Thoracic aorta (tissue), 2 donors: ENCODE measurements around the gene MIGA1. TPM values are rescaled to one million over a fixed set of nuclear protein-coding genes. Genes with fewer than 3 reads are reported as not detected.
A peak's percentile ranks its signal among the peaks of the same experiment; 100 is the strongest.

Experiments
- ATAC-seq: fragments of 150-250 bp; one replicate; pipeline ENCODE4 v1.8.0; 2017; ENCODE audit warnings: low read depth; ENCODE audit not compliant: insufficient number of reproducible peaks, low FRiP score
- DNase-seq: peaks from one replicate; pipeline ENCODE4 v3.0.0-alpha.2; 2020; ENCODE audit warnings: low spot score
- H3K27ac ChIP-seq, 2 donors: fragments of 200-600 bp; sonication (generic); 1 replicate in 1 of 2; 2 replicates in 1 of 2; pipeline ENCODE4 v1.5.1; 2016; ENCODE audit warnings: mild to moderate bottlenecking in 2 of 2, moderate library complexity in 2 of 2
- H3K27me3 ChIP-seq: fragments of 200-600 bp; sonication (generic); replicated peaks from 2 replicates; pipeline ENCODE4 v1.6.0; 2016; ENCODE audit warnings: mild to moderate bottlenecking; ENCODE audit not compliant: insufficient read depth
- H3K36me3 ChIP-seq: fragments of 200-600 bp; sonication (generic); one replicate; pipeline ENCODE4 v1.5.1; 2016
- H3K4me1 ChIP-seq, 2 donors: fragments of 200-600 bp; sonication (generic); 1 replicate in 1 of 2; 2 replicates in 1 of 2; pipeline versions ENCODE4 v1.5.1 to v1.6.0; 2016; ENCODE audit warnings: low read depth in 2 of 2, mild to moderate bottlenecking in 1 of 2; ENCODE audit not compliant: control insufficient read depth in 1 of 2
- H3K4me3 ChIP-seq: fragments of 200-600 bp; sonication (generic); 2 replicates; pipeline ENCODE4 v1.5.1; 2016; ENCODE audit warnings: mild to moderate bottlenecking
- H3K9me3 ChIP-seq: fragments of 200-600 bp; sonication (generic); 2 replicates; pipeline ENCODE4 v1.5.1; 2016
- total RNA-seq, 2 donors: library from RNA; depleted of rRNA; stranded (reverse); fragments of >200 nt; gene quantifications; one replicate each; pipeline versions ENCODE4 v1.1.0 to v1.2.3, GENCODE V29; 2016
- TF ChIP-seq, protein P1 (sequence below): fragments of 200-600 bp; sonication (generic); IDR thresholded peaks from one replicate; pipeline ENCODE4 v1.5.1; 2019; ENCODE audit warnings: antibody characterized with exemption

Gene MIGA1
- total RNA-seq, 2 donors from 2014 or later, result 16.0 to 24.3 TPM

DNA sequence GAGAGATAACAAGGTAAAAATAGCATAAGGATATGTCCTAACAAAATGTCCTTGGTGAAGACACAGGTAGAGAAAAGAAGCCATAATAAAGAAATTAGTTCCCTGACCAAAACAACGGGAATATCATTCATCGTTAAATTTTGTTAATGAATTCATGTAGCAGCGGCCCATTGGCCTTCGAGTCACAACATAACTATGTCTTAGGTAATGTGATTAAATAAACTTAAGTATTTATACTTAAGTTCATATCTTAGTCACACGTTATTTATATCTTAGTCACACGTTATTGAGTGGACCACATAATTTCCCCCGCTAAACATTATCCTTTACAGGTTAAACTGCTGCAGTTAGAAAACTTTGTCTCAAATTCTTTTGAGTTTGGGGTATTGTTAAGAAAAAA lies 110.2 kb downstream of the MIGA1 start:
- ATAC-seq, result peak; percentile 66
- Histone ChIP-seq H3K4me1 (peaks cover 16 to 32% of the 10 kb centered on the region in 2 donors), H3K9me3 (no peaks in the 10 kb centered on the region), H3K27me3 (no peaks in the 10 kb centered on the region), H3K36me3 (peaks cover 23% of the 10 kb centered on the region), H3K4me3 (peak overlapping the region; percentile 85), H3K27ac (peak overlapping the region; percentile 94 to 95)
- TF ChIP-seq, protein P1, sequence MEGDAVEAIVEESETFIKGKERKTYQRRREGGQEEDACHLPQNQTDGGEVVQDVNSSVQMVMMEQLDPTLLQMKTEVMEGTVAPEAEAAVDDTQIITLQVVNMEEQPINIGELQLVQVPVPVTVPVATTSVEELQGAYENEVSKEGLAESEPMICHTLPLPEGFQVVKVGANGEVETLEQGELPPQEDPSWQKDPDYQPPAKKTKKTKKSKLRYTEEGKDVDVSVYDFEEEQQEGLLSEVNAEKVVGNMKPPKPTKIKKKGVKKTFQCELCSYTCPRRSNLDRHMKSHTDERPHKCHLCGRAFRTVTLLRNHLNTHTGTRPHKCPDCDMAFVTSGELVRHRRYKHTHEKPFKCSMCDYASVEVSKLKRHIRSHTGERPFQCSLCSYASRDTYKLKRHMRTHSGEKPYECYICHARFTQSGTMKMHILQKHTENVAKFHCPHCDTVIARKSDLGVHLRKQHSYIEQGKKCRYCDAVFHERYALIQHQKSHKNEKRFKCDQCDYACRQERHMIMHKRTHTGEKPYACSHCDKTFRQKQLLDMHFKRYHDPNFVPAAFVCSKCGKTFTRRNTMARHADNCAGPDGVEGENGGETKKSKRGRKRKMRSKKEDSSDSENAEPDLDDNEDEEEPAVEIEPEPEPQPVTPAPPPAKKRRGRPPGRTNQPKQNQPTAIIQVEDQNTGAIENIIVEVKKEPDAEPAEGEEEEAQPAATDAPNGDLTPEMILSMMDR, result no peak
- no peak for DNase-seq

DNA sequence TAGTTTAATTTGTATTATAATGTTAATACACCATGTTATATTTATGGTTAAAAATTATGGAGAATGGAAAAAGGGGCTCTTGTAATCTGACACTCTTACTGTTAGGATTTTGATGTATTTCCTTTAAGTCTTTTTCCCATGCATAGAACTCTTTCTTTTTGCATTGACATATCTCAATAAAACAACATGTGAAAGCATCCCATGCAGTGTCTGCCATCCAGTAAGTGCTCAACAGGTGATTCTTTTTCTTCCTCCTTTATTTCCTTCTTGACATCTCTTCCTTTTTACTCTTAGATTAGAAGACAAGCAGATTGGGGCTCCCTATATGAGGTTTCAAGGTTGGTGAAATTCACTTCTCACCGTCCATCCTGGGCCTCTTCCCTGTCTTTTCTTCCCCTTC lies 111.8 kb downstream of the MIGA1 start:
- H3K27ac ChIP-seq, result peak overlapping the region; percentile 45 to 94
- H3K36me3 ChIP-seq, result peaks cover 33% of the 10 kb centered on the region
- TF ChIP-seq, protein P1, result no peak
- H3K4me3 ChIP-seq, result peak overlapping the region; percentile 85
- no peak for ATAC-seq
- H3K4me1 ChIP-seq, result peaks cover 17 to 36% of the 10 kb centered on the region in 2 donors
- DNase-seq, result no peak
- no peaks in the 10 kb centered on the region for H3K27me3 ChIP-seq
- H3K9me3 ChIP-seq, result no peaks in the 10 kb centered on the region

DNA sequence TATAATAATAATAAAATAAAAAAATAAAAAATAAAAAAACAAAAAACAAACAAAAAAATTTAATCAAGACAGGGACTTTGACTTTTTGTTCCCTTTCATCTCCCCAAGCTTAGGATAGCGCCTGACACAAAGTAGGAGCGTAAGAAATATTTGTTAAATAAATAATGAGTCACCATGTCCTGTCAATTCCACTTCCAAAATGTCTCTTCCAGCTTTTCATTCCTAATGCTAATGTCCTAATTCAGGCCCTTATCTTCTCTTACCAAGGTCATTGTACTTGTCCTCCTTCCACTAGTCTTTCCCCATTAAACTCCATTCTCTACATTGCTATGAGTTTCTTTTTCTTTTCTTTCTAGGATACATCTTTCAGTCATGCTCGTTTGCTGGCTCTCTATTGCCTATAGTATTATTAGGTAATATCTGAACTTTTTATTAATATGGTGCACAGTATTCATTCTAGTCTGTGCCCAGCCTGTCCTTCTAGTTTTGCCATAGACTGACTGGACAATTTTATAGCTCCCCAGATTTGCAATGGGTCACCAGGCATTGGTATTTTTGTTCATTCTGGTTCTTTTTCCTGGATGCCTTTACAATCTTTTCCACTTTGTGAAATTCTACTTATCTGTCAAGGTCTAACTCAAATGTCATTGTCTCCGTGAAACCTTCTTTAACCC lies 120.3 kb downstream of the MIGA1 start:
- TF ChIP-seq, protein P1, result no peak
- ATAC-seq, result no peak
- Histone ChIP-seq H3K27ac (peak overlapping the region; percentile 15 to 45), H3K4me3 (peak overlapping the region; percentile 45), H3K36me3 (peaks cover 9% of the 10 kb centered on the region), H3K27me3 (no peaks in the 10 kb centered on the region), H3K9me3 (no peaks in the 10 kb centered on the region), H3K4me1 (peaks cover 20 to 32% of the 10 kb centered on the region in 2 donors)
- DNase-seq, result no peak

DNA sequence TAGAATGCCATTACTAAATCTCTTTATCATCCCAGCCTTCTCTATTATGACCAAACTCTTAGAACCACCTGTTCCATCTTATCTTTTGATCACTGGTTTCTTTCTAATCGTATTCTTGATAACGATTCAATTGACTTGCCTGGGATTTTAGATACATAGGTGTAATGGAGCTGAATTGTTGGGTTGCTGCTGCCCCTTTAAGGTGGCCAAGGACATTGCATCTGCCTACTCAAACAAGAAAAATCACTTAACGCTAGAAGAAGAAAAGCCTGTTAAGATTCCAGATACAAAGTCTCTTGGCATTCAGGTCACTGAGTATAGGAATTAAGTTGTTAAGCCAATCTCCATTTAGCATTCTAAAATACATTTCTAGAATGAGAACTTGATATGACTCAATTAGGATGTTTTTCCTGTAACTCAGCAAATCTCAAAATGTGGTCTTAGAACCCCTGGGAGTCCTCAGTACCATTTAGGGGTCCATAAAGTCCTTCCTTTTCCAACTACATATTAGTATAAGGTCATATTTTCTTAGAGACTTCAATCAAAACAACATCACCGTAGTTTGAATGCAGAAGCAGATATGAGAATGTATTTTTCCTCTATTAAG lies 121.3 kb downstream of the MIGA1 start:
- TF ChIP-seq, protein P1, result peak; percentile 28
- ATAC-seq (no peak), DNase-seq (no peak)
- H3K9me3 ChIP-seq, result no peaks in the 10 kb centered on the region
- H3K4me1 ChIP-seq, result peaks cover 25 to 38% of the 10 kb centered on the region in 2 donors
- H3K4me3 ChIP-seq, result peak overlapping the region; percentile 45
- no peaks in the 10 kb centered on the region for H3K27me3 ChIP-seq
- peak overlapping the region in 1 of 2 donors; percentile 24 for H3K27ac ChIP-seq
- peaks cover under 1% of the 10 kb centered on the region for H3K36me3 ChIP-seq

DNA sequence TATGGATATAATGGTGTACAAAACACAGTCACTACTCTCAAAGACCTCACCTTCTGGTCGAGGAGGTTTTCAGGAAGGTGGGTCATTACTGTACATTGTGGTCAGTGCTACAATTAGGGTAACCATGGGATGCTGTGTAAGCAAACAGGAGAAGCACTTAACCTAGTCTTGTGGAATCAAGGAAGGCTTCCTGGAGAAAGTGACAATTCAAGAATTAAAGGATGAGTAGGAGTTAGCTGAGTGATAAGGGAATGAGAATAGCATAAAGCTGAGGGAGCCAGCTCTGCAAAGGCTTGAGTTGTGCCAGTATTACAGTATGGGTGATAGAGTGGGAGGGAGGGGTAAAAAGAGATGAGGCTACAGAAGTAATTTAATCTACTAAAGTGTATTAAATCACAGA lies 126.2 kb downstream of the MIGA1 start:
- ATAC-seq (no peak), DNase-seq (no peak)
- TF ChIP-seq, protein P1, result no peak
- peaks cover 2% of the 10 kb centered on the region for H3K36me3 ChIP-seq
- no peaks in the 10 kb centered on the region for H3K9me3 ChIP-seq
- no peak overlapping the region for H3K4me3 ChIP-seq
- peak overlapping the region in 1 of 2 donors; percentile 30 for H3K27ac ChIP-seq
- H3K27me3 ChIP-seq, result no peaks in the 10 kb centered on the region
- peaks cover 25 to 34% of the 10 kb centered on the region in 2 donors for H3K4me1 ChIP-seq
